Thyroid gland (tissue), 4 donors: ENCODE data around the gene RELL2.

Experiments used
- POLR2A ChIP-seq, 2 donors: fragments of 450-650 bp; IDR thresholded peaks; one replicate each; pipeline ENCODE4 v1.6.1; 2017; ENCODE audit warnings: antibody characterized with exemption in 2 of 2, mild to moderate bottlenecking in 2 of 2, moderate library complexity in 1 of 2
- TF ChIP-seq, protein P1 (sequence below), 6 experiments: fragments of 200-600 bp in 3 of 6; fragments of 450-650 bp in 3 of 6; sonication (generic) in 3 of 6; IDR thresholded peaks; one replicate each; pipeline ENCODE4 v1.5.1; 2016 to 2019; ENCODE audit warnings: antibody characterized with exemption in 6 of 6, mild to moderate bottlenecking in 2 of 6, inconsistent platforms in 1 of 6, moderate library complexity in 1 of 6

GRCh38 chr5:141596867-141597266 is 39.9 kb upstream of the RELL2 start:
- TF ChIP-seq, protein P1, sequence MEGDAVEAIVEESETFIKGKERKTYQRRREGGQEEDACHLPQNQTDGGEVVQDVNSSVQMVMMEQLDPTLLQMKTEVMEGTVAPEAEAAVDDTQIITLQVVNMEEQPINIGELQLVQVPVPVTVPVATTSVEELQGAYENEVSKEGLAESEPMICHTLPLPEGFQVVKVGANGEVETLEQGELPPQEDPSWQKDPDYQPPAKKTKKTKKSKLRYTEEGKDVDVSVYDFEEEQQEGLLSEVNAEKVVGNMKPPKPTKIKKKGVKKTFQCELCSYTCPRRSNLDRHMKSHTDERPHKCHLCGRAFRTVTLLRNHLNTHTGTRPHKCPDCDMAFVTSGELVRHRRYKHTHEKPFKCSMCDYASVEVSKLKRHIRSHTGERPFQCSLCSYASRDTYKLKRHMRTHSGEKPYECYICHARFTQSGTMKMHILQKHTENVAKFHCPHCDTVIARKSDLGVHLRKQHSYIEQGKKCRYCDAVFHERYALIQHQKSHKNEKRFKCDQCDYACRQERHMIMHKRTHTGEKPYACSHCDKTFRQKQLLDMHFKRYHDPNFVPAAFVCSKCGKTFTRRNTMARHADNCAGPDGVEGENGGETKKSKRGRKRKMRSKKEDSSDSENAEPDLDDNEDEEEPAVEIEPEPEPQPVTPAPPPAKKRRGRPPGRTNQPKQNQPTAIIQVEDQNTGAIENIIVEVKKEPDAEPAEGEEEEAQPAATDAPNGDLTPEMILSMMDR (IDR thresholded peaks at IDR 0.05) = no peak
- TF ChIP-seq POLR2A (IDR thresholded peaks at IDR 0.05) = no peak
